ENCODE data around the gene NRIP1.

- TF ChIP-seq, protein P1, sequence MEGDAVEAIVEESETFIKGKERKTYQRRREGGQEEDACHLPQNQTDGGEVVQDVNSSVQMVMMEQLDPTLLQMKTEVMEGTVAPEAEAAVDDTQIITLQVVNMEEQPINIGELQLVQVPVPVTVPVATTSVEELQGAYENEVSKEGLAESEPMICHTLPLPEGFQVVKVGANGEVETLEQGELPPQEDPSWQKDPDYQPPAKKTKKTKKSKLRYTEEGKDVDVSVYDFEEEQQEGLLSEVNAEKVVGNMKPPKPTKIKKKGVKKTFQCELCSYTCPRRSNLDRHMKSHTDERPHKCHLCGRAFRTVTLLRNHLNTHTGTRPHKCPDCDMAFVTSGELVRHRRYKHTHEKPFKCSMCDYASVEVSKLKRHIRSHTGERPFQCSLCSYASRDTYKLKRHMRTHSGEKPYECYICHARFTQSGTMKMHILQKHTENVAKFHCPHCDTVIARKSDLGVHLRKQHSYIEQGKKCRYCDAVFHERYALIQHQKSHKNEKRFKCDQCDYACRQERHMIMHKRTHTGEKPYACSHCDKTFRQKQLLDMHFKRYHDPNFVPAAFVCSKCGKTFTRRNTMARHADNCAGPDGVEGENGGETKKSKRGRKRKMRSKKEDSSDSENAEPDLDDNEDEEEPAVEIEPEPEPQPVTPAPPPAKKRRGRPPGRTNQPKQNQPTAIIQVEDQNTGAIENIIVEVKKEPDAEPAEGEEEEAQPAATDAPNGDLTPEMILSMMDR (IDR thresholded peaks at IDR 0.05; ENCODE audit: low read depth, low read length): no peak
- no peak for TF ChIP-seq EZH2phosphoT487 (IDR thresholded peaks at IDR 0.05; ENCODE audit: low read depth)
These were observed 1.3 kb upstream of the NRIP1 start for GRCh38 chr21:15066123-15066575.
